ENCODE data around the gene IQCK.
"Not testable (repeated sequence)": the region's sequence is repeated elsewhere in the genome, so short reads cannot be mapped to it uniquely, and the experiment has no call there.

Gene IQCK

GRCh38 chr16:19710191-19710908 lies 7.7 kb upstream of the IQCK start:
- H3K4me1 ChIP-seq (ENCODE audit: control insufficient read depth, insufficient read depth, low read length): peaks cover 45% of the 10 kb centered on the region
- H3K9me3 ChIP-seq (ENCODE audit: control insufficient read depth, insufficient read depth, low read length): no peaks in the 10 kb centered on the region
- peak overlapping the region; percentile 90 for H3K27ac ChIP-seq (ENCODE audit: low read depth, low read length)
- peaks cover 89% of the 10 kb centered on the region for H3K36me3 ChIP-seq (ENCODE audit: control insufficient read depth, insufficient read depth, low read length)
- H3K4me3 ChIP-seq (ENCODE audit: low read depth, low read length): no peak overlapping the region
- H3K9ac ChIP-seq (ENCODE audit: low read depth, low read length): no peak overlapping the region
- no peaks in the 10 kb centered on the region for H3K27me3 ChIP-seq (ENCODE audit: control insufficient read depth, insufficient read depth, low read length)

DNA sequence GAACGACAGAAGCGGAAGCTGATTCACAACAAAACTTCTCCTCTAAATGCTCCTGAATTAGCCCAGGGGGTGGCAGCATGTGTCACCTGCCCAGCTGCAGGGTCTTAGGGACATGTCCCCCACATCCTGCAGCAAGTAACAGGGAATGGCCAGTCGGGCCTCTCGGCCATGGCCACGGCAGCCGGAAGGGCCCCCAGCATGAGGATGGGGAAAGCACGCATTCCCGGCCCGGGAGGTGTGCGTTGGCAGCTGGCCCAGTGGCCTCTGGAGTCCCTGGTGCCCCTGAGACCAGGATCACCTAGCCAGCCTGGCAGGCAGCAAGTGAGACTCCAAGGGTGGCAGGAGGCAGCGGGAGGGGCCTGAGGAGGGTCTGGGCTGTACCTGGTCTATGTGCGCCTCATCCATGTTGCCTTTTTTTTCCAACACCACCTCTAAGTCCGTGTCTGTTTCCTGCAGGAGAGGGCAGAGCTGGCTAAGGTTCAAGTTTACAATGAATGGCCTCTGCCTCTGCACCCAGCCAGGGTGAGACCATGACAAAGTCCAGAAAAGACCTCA lies 7.0 kb upstream of the IQCK start:
- H3K9me3 ChIP-seq (ENCODE audit: control insufficient read depth, insufficient read depth, low read length): no peaks in the 10 kb centered on the region
- peaks cover 49% of the 10 kb centered on the region for H3K4me1 ChIP-seq (ENCODE audit: control insufficient read depth, insufficient read depth, low read length)
- no peak overlapping the region for H3K9ac ChIP-seq (ENCODE audit: low read depth, low read length)
- H3K4me3 ChIP-seq (ENCODE audit: low read depth, low read length): no peak overlapping the region
- H3K27ac ChIP-seq (ENCODE audit: low read depth, low read length): peak overlapping the region; percentile 90
- H3K36me3 ChIP-seq (ENCODE audit: control insufficient read depth, insufficient read depth, low read length): peaks cover 87% of the 10 kb centered on the region
- H3K27me3 ChIP-seq (ENCODE audit: control insufficient read depth, insufficient read depth, low read length): no peaks in the 10 kb centered on the region

DNA sequence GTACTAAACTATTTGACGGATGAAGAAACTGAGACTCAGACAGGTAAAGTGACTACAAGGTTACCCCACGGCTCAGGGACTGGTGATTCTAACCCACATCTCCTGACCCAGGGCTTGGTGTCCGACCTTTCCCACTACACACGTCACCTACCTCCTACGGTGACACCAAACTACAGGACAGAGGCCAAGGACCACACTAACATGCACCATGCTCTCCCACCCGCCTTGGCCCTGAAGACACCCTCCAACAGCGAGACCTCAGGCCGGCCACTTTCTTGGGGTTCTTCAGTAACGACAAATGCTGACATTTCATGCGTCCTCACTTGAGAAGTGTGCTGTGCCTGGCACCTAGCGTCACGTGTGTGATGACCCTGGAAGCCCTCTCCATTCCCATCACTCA lies 6.4 kb upstream of the IQCK start:
- Histone ChIP-seq H3K9ac (ENCODE audit: low read depth, low read length) (no peak overlapping the region), H3K9me3 (ENCODE audit: control insufficient read depth, insufficient read depth, low read length) (no peaks in the 10 kb centered on the region), H3K4me1 (ENCODE audit: control insufficient read depth, insufficient read depth, low read length) (peaks cover 55% of the 10 kb centered on the region), H3K27ac (ENCODE audit: low read depth, low read length) (peak overlapping the region; percentile 90), H3K27me3 (ENCODE audit: control insufficient read depth, insufficient read depth, low read length) (no peaks in the 10 kb centered on the region), H3K4me3 (ENCODE audit: low read depth, low read length) (no peak overlapping the region), H3K36me3 (ENCODE audit: control insufficient read depth, insufficient read depth, low read length) (peaks cover 87% of the 10 kb centered on the region)

DNA sequence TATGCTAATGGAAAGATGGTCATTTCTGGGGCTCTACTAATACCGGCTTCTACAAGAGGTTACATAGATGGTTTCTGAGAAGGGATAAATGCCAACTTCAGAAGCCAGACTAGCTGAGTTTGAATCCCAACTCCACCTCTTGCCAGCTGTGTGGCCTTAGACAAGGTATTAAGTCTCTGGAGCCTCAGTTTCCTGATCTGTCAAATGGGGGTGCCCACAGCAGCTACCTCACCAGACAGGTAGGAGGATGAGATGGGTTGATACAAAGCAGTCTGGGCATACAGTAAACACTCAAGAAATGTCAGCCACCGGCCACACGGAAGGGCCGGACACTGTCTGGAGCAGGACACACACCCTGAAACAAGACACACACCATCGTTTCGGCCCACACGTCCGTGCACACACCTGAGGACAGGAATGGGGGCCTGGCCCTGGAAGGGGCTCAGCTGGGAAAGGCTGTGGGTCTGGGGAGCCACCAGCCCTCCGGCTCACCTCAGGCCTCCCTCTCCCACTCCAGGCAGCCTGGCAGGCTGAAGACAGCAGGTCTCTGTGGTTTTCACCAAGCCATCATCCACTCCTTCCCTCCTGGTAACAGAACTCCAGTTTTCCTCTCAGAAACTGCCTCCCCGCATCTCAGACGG lies 5.5 kb upstream of the IQCK start:
- H3K36me3 ChIP-seq (ENCODE audit: control insufficient read depth, insufficient read depth, low read length): peaks cover 80% of the 10 kb centered on the region
- peaks cover 55% of the 10 kb centered on the region for H3K4me1 ChIP-seq (ENCODE audit: control insufficient read depth, insufficient read depth, low read length)
- no peaks in the 10 kb centered on the region for H3K27me3 ChIP-seq (ENCODE audit: control insufficient read depth, insufficient read depth, low read length)
- H3K9me3 ChIP-seq (ENCODE audit: control insufficient read depth, insufficient read depth, low read length): no peaks in the 10 kb centered on the region
- H3K9ac ChIP-seq (ENCODE audit: low read depth, low read length): no peak overlapping the region
- no peak overlapping the region for H3K4me3 ChIP-seq (ENCODE audit: low read depth, low read length)
- H3K27ac ChIP-seq (ENCODE audit: low read depth, low read length): no peak overlapping the region

DNA sequence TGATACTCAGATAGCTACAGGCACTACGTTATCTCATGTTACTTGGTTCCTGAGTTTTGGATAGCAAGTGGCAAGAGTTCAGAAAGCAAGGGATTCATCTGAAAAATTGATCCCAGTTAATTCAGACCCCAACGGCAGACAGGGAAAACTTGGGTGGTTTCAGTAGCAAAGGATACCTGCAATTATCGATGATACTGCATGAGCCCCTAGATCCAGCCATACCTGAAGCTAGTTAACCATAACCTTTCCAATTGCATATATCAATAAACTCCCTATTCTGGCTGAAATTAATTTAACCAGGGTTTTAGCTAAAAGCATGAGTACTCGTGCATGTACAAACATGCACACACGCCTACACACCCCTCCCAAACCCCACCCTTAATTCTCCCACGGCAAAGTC lies 4.4 kb upstream of the IQCK start:
- no peaks in the 10 kb centered on the region for H3K27me3 ChIP-seq (ENCODE audit: control insufficient read depth, insufficient read depth, low read length)
- H3K4me3 ChIP-seq (ENCODE audit: low read depth, low read length): no peak overlapping the region
- peaks cover 73% of the 10 kb centered on the region for H3K36me3 ChIP-seq (ENCODE audit: control insufficient read depth, insufficient read depth, low read length)
- no peak overlapping the region for H3K27ac ChIP-seq (ENCODE audit: low read depth, low read length)
- no peaks in the 10 kb centered on the region for H3K9me3 ChIP-seq (ENCODE audit: control insufficient read depth, insufficient read depth, low read length)
- no peak overlapping the region for H3K9ac ChIP-seq (ENCODE audit: low read depth, low read length)
- peaks cover 46% of the 10 kb centered on the region for H3K4me1 ChIP-seq (ENCODE audit: control insufficient read depth, insufficient read depth, low read length)

DNA sequence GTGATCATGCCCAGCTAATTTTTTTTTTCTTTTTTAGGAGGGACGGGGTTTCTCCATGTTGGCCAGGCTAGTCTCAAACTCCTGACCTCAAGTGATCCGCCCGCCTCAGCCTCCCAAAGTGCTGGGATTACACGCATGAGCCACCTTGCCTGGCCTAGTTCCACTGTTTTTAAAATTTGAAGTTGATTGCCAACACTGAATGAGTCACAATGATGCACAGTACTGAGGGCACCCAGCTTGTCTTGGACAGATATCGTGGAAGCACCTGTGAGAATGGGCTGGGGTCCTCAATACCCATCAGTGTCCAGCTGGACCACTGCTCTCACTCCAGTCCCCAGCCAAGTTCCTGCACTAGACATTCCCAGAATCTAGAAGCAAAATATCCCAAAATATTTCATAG lies 2.5 kb upstream of the IQCK start:
- H3K4me3 ChIP-seq (ENCODE audit: low read depth, low read length): no peak overlapping the region
- H3K9me3 ChIP-seq (ENCODE audit: control insufficient read depth, insufficient read depth, low read length): no peaks in the 10 kb centered on the region

GRCh38 chr16:19716183-19716582 lies 1.9 kb upstream of the IQCK start:
- Histone ChIP-seq H3K27ac (ENCODE audit: low read depth, low read length) (no peak overlapping the region), H3K9ac (ENCODE audit: low read depth, low read length) (peak overlapping the region; percentile 15; the same call in 1 of the 2 replicates), H3K27me3 (ENCODE audit: control insufficient read depth, insufficient read depth, low read length) (no peaks in the 10 kb centered on the region), H3K36me3 (ENCODE audit: control insufficient read depth, insufficient read depth, low read length) (peaks cover 51% of the 10 kb centered on the region), H3K4me3 (ENCODE audit: low read depth, low read length) (peak overlapping the region; percentile 85), H3K4me1 (ENCODE audit: control insufficient read depth, insufficient read depth, low read length) (peaks cover 32% of the 10 kb centered on the region), H3K9me3 (ENCODE audit: control insufficient read depth, insufficient read depth, low read length) (no peaks in the 10 kb centered on the region)

More for the DNA sequence above, 2.5 kb upstream of the IQCK start:
- H3K9ac ChIP-seq (ENCODE audit: low read depth, low read length): no peak overlapping the region
- H3K27ac ChIP-seq (ENCODE audit: low read depth, low read length): no peak overlapping the region
- no peaks in the 10 kb centered on the region for H3K27me3 ChIP-seq (ENCODE audit: control insufficient read depth, insufficient read depth, low read length)
- peaks cover 37% of the 10 kb centered on the region for H3K4me1 ChIP-seq (ENCODE audit: control insufficient read depth, insufficient read depth, low read length)
- H3K36me3 ChIP-seq (ENCODE audit: control insufficient read depth, insufficient read depth, low read length): peaks cover 55% of the 10 kb centered on the region

GRCh38 chr16:19716728-19717127 lies 1.3 kb upstream of the IQCK start:
- H3K27me3 ChIP-seq (ENCODE audit: control insufficient read depth, insufficient read depth, low read length); H3K9me3 ChIP-seq (ENCODE audit: control insufficient read depth, insufficient read depth, low read length); H3K27ac ChIP-seq (ENCODE audit: low read depth, low read length): not testable (repeated sequence)
- peak overlapping the region; percentile 85 for H3K4me3 ChIP-seq (ENCODE audit: low read depth, low read length)
- peaks cover 46% of the 10 kb centered on the region for H3K36me3 ChIP-seq (ENCODE audit: control insufficient read depth, insufficient read depth, low read length)
- peak overlapping the region; percentile 15; the same call in 1 of the 2 replicates for H3K9ac ChIP-seq (ENCODE audit: low read depth, low read length)
- peaks cover 27% of the 10 kb centered on the region for H3K4me1 ChIP-seq (ENCODE audit: control insufficient read depth, insufficient read depth, low read length)

DNA sequence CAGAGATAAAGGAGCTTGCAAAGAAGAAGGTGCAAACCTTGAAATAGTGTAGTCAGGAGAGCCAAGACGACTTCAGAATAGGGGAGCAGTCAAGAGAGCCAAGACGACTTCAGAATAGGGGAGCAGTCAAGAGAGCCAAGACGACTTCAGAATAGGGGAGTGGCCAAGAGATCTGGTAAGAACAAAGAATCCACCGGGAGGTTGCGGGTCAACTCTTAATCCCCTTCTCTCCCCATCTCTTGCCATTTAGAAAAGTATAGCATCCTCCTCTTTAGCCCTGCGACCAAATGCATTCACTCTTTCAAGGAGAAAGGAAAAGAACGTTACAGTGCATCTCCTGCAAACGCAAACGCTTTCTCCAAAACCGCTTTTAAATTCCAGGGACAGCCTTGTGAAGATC lies 757 bp upstream of the IQCK start:
- Histone ChIP-seq H3K9ac (ENCODE audit: low read depth, low read length) (peak overlapping the region; percentile 95), H3K27me3 (ENCODE audit: control insufficient read depth, insufficient read depth, low read length) (no peaks in the 10 kb centered on the region), H3K4me3 (ENCODE audit: low read depth, low read length) (peak overlapping the region; percentile 85), H3K9me3 (ENCODE audit: control insufficient read depth, insufficient read depth, low read length) (no peaks in the 10 kb centered on the region), H3K27ac (ENCODE audit: low read depth, low read length) (peak overlapping the region; percentile 97), H3K36me3 (ENCODE audit: control insufficient read depth, insufficient read depth, low read length) (peaks cover 40% of the 10 kb centered on the region), H3K4me1 (ENCODE audit: control insufficient read depth, insufficient read depth, low read length) (peaks cover 23% of the 10 kb centered on the region)

GRCh38 chr16:19718624-19718965 lies 524 bp downstream of the IQCK start:
- H3K27ac ChIP-seq (ENCODE audit: low read depth, low read length): peak overlapping the region; percentile 97
- no peaks in the 10 kb centered on the region for H3K27me3 ChIP-seq (ENCODE audit: control insufficient read depth, insufficient read depth, low read length)
- peaks cover 27% of the 10 kb centered on the region for H3K36me3 ChIP-seq (ENCODE audit: control insufficient read depth, insufficient read depth, low read length)
- H3K9ac ChIP-seq (ENCODE audit: low read depth, low read length): peak overlapping the region; percentile 39; the same call in 1 of the 2 replicates
- peaks cover 22% of the 10 kb centered on the region for H3K4me1 ChIP-seq (ENCODE audit: control insufficient read depth, insufficient read depth, low read length)
- H3K4me3 ChIP-seq (ENCODE audit: low read depth, low read length): peak overlapping the region; percentile 85
- H3K9me3 ChIP-seq (ENCODE audit: control insufficient read depth, insufficient read depth, low read length): no peaks in the 10 kb centered on the region

- H3K9ac ChIP-seq (ENCODE audit: low read depth, low read length): no peak overlapping the region
- H3K9me3 ChIP-seq (ENCODE audit: control insufficient read depth, insufficient read depth, low read length): no peaks in the 10 kb centered on the region
- H3K27me3 ChIP-seq (ENCODE audit: control insufficient read depth, insufficient read depth, low read length): no peaks in the 10 kb centered on the region
- H3K4me1 ChIP-seq (ENCODE audit: control insufficient read depth, insufficient read depth, low read length): peaks cover 13% of the 10 kb centered on the region
- no peak overlapping the region for H3K27ac ChIP-seq (ENCODE audit: low read depth, low read length)
- no peaks in the 10 kb centered on the region for H3K36me3 ChIP-seq (ENCODE audit: control insufficient read depth, insufficient read depth, low read length)
- no peak overlapping the region for H3K4me3 ChIP-seq (ENCODE audit: low read depth, low read length)
These were observed 4.3 kb downstream of the IQCK start for GRCh38 chr16:19722269-19722952.

All from HUES48 (cell line).